WTC11 (cell line): Measurements from ENCODE around the gene CHTF18.

Source experiments
- ARID4B ChIP-seq: sonication (generic); formaldehyde crosslinking; IDR thresholded peaks from 2 replicates; pipeline ENCODE4 v1.8.0; 2023; ENCODE audit warnings: missing genetic modification reagents, mild to moderate bottlenecking, borderline replicate concordance
- CTCF ChIP-seq: fragments of 200-600 bp; IDR thresholded peaks from 2 replicates; pipeline ENCODE4 v1.8.0; 2022; ENCODE audit warnings: antibody characterized with exemption
- ELF4 ChIP-seq: sonication (generic); formaldehyde crosslinking; IDR thresholded peaks from 2 replicates; pipeline ENCODE4 v1.8.1; 2022; ENCODE audit warnings: low read depth, mild to moderate bottlenecking, moderate library complexity, missing genetic modification reagents
- FOXJ3 ChIP-seq: sonication (generic); formaldehyde crosslinking; IDR thresholded peaks from 2 replicates; pipeline ENCODE4 v1.9.0; 2021; ENCODE audit warnings: missing genetic modification reagents, mild to moderate bottlenecking, borderline replicate concordance
- HMGXB4 ChIP-seq: sonication (generic); formaldehyde crosslinking; IDR thresholded peaks from 2 replicates; pipeline ENCODE4 v1.8.1; 2023; ENCODE audit warnings: mild to moderate bottlenecking, moderate library complexity, missing genetic modification reagents
- MAX ChIP-seq: sonication (generic); formaldehyde crosslinking; IDR thresholded peaks from 2 replicates; pipeline ENCODE4 v1.8.0; 2022; ENCODE audit warnings: mild to moderate bottlenecking, missing genetic modification reagents
- PRDM15 ChIP-seq: sonication (generic); formaldehyde crosslinking; IDR thresholded peaks from 2 replicates; pipeline ENCODE4 v1.8.0; 2022; ENCODE audit warnings: missing genetic modification reagents
- SP1 ChIP-seq: sonication (generic); formaldehyde crosslinking; conservative IDR thresholded peaks from 2 replicates; pipeline ENCODE4 v1.8.1; 2022; ENCODE audit warnings: missing genetic modification reagents
- USF1 ChIP-seq: sonication (generic); formaldehyde crosslinking; IDR thresholded peaks from 2 replicates; pipeline ENCODE4 v1.8.0; 2022; ENCODE audit warnings: mild to moderate bottlenecking, missing genetic modification reagents

GRCh38 chr16:847151-847550 lies 58.7 kb downstream of the CHTF18 start:
- TF ChIP-seq SP1 (CRISPR knock-in tag) (no peak), USF1 (no peak), CTCF (no peak), FOXJ3 (no peak), MAX (CRISPR knock-in tag) (no peak), ARID4B (CRISPR knock-in tag) (no peak), HMGXB4 (CRISPR knock-in tag) (no peak), PRDM15 (CRISPR knock-in tag) (no peak), ELF4 (no peak)
